ENCODE results near the gene PLEKHM3.
"Not testable (repeated sequence)": the region's sequence is repeated elsewhere in the genome, so short reads cannot be mapped to it uniquely, and the experiment has no call there.

The PLEKHM3 gene

GRCh38 chr2:207819021-207819797 is 206.1 kb downstream of the PLEKHM3 start:
- DNase-seq: no peak

- DNase-seq: no peak
Observed at GRCh38 chr2:207816546-207816945, 208.8 kb downstream of the PLEKHM3 start.

GRCh38 chr2:207815254-207815653 is 210.1 kb downstream of the PLEKHM3 start:
- no peak for DNase-seq

GRCh38 chr2:207813942-207814341 is 211.4 kb downstream of the PLEKHM3 start:
- no peak for DNase-seq

- no peak for DNase-seq
Observed at GRCh38 chr2:207813221-207813916, 212.0 kb downstream of the PLEKHM3 start.

- no peak for DNase-seq
Observed at GRCh38 chr2:207812726-207813080, 212.6 kb downstream of the PLEKHM3 start.

- no peak for DNase-seq
Observed at GRCh38 chr2:207812058-207812725, 213.1 kb downstream of the PLEKHM3 start.

GRCh38 chr2:207811658-207812057 is 213.7 kb downstream of the PLEKHM3 start:
- not testable (repeated sequence) for DNase-seq

- DNase-seq: no peak
Observed at GRCh38 chr2:207810200-207810788, 215.0 kb downstream of the PLEKHM3 start.

GRCh38 chr2:207808119-207808518 is 217.2 kb downstream of the PLEKHM3 start:
- no peak for DNase-seq

GRCh38 chr2:207807516-207807915 is 217.8 kb downstream of the PLEKHM3 start:
- DNase-seq: no peak

GRCh38 chr2:207805566-207806226 is 219.6 kb downstream of the PLEKHM3 start:
- DNase-seq: no peak

GRCh38 chr2:207802650-207803049 is 222.7 kb downstream of the PLEKHM3 start:
- DNase-seq: no peak

- no peak for DNase-seq
Observed at GRCh38 chr2:207801259-207801658, 224.1 kb downstream of the PLEKHM3 start.

GRCh38 chr2:207796585-207797350 is 228.6 kb downstream of the PLEKHM3 start:
- DNase-seq: no peak

GRCh38 chr2:207792244-207792785 is 233.0 kb downstream of the PLEKHM3 start:
- DNase-seq: peak; percentile 54 to 84 (median 76)

- peak in 1 of 4 experiments; percentile 54 for DNase-seq
Observed at GRCh38 chr2:207791579-207792243, 233.6 kb downstream of the PLEKHM3 start.

- no peak for DNase-seq
Observed at GRCh38 chr2:207790898-207791297, 234.4 kb downstream of the PLEKHM3 start.

GRCh38 chr2:207787800-207788199 is 237.5 kb downstream of the PLEKHM3 start:
- no peak for DNase-seq

- peak; percentile 46 to 81 (median 68) for DNase-seq
Observed at GRCh38 chr2:207787017-207787416, 238.3 kb downstream of the PLEKHM3 start.

- no peak for DNase-seq
Observed at GRCh38 chr2:207784898-207785297, 240.4 kb downstream of the PLEKHM3 start.
